GM12878 (cell line): ENCODE results near the gene ADGRG4.

Experiments used
- BCL11A ChIP-seq: IDR thresholded peaks from 2 replicates; pipeline ENCODE4 v1.6.1; 2011; ENCODE audit warnings: low read depth, low read length
- BCL3 ChIP-seq: IDR thresholded peaks from 2 replicates; pipeline ENCODE4 v1.6.1; 2011; ENCODE audit warnings: borderline replicate concordance, low read depth, mild to moderate bottlenecking, moderate library complexity, low read length; ENCODE audit not compliant: insufficient read depth, poor library complexity, severe bottlenecking
- CHD2 ChIP-seq: IDR thresholded peaks from 2 replicates; pipeline ENCODE4 v1.6.1; 2011; ENCODE audit warnings: low read depth, low read length, improper control_type of control experiment, borderline replicate concordance
- FOXK2 ChIP-seq: fragments of 450-650 bp; IDR thresholded peaks from 2 replicates; pipeline ENCODE4 v1.6.1; 2017; ENCODE audit warnings: mild to moderate bottlenecking, moderate library complexity
- MYC ChIP-seq: IDR thresholded peaks from 2 replicates; pipeline ENCODE4 v1.6.1; 2011; ENCODE audit warnings: mild to moderate bottlenecking, low read length, moderate library complexity, inconsistent platforms; ENCODE audit not compliant: insufficient read depth, insufficient replicate concordance, insufficient read length, severe bottlenecking
- TF ChIP-seq, protein P1 (sequence below), 3 experiments: IDR thresholded peaks in 2 of 3; conservative IDR thresholded peaks in 1 of 3; 2 replicates each; pipeline ENCODE4 v1.5.1; 2011; ENCODE audit warnings: low read depth in 3 of 3, low read length in 3 of 3, mild to moderate bottlenecking in 3 of 3, control low read depth in 2 of 3, moderate library complexity in 2 of 3, inconsistent platforms in 1 of 3, mixed read lengths in 1 of 3; ENCODE audit not compliant: control insufficient read depth in 2 of 3, insufficient read depth in 1 of 3; ENCODE audit errors: extremely low read depth in 1 of 3

- TF ChIP-seq CHD2: no peak
- no peak for TF ChIP-seq BCL11A
- TF ChIP-seq, protein P1, sequence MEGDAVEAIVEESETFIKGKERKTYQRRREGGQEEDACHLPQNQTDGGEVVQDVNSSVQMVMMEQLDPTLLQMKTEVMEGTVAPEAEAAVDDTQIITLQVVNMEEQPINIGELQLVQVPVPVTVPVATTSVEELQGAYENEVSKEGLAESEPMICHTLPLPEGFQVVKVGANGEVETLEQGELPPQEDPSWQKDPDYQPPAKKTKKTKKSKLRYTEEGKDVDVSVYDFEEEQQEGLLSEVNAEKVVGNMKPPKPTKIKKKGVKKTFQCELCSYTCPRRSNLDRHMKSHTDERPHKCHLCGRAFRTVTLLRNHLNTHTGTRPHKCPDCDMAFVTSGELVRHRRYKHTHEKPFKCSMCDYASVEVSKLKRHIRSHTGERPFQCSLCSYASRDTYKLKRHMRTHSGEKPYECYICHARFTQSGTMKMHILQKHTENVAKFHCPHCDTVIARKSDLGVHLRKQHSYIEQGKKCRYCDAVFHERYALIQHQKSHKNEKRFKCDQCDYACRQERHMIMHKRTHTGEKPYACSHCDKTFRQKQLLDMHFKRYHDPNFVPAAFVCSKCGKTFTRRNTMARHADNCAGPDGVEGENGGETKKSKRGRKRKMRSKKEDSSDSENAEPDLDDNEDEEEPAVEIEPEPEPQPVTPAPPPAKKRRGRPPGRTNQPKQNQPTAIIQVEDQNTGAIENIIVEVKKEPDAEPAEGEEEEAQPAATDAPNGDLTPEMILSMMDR (IDR thresholded peaks at IDR 0.05 in 2 of 3, conservative IDR thresholded peaks at IDR 0.05 in 1 of 3; ENCODE audit: control insufficient read depth in 2 of 3, extremely low read depth in 1 of 3, insufficient read depth in 1 of 3, low read depth in 3 of 3, low read length in 3 of 3): no peak
- TF ChIP-seq BCL3: no peak
- TF ChIP-seq FOXK2: no peak
- TF ChIP-seq MYC: no peak
These were observed 145.4 kb downstream of the ADGRG4 start for GRCh38 chrX:136446208-136446607.
